Measurements from ENCODE around the gene OCRL.
"Not testable (repeated sequence)": the region's sequence is repeated elsewhere in the genome, so short reads cannot be mapped to it uniquely, and the experiment has no call there.

Gene OCRL

GRCh38 chrX:129531132-129531531 is 8.9 kb upstream of the OCRL start:
- H3K27ac ChIP-seq = no peak overlapping the region
- no peak overlapping the region for H3K4me3 ChIP-seq

- H3K4me3 ChIP-seq = no peak overlapping the region
- no peak overlapping the region for H3K27ac ChIP-seq
Observed at GRCh38 chrX:129534816-129535578, 5.1 kb upstream of the OCRL start.

GRCh38 chrX:129540722-129541184 is 694 bp downstream of the OCRL start:
- H3K4me3 ChIP-seq = peak overlapping the region; percentile 47 to 64 (median 57)
- peak overlapping the region in 20 of 21 experiments; percentile 39 to 90 (median 78) for H3K27ac ChIP-seq

GRCh38 chrX:129544780-129545179 is 4.7 kb downstream of the OCRL start:
- no peak overlapping the region for H3K27ac ChIP-seq
- no peak overlapping the region for H3K4me3 ChIP-seq

- no peak overlapping the region for H3K4me3 ChIP-seq
- no peak overlapping the region for H3K27ac ChIP-seq
Observed at GRCh38 chrX:129545408-129545807, 5.3 kb downstream of the OCRL start.

GRCh38 chrX:129549124-129549523 is 9.1 kb downstream of the OCRL start:
- Histone ChIP-seq H3K4me3 (no peak overlapping the region), H3K27ac (no peak overlapping the region)

GRCh38 chrX:129553619-129554288 is 13.7 kb downstream of the OCRL start:
- Histone ChIP-seq H3K27ac (no peak overlapping the region), H3K4me3 (no peak overlapping the region)

GRCh38 chrX:129554816-129555215 is 14.8 kb downstream of the OCRL start:
- not testable (repeated sequence) for H3K4me3 ChIP-seq, H3K27ac ChIP-seq

GRCh38 chrX:129556806-129557315 is 16.8 kb downstream of the OCRL start:
- no peak overlapping the region for H3K4me3 ChIP-seq
- no peak overlapping the region for H3K27ac ChIP-seq

GRCh38 chrX:129557844-129558480 is 17.9 kb downstream of the OCRL start:
- Histone ChIP-seq H3K27ac (no peak overlapping the region), H3K4me3 (no peak overlapping the region)

- Histone ChIP-seq H3K27ac (no peak overlapping the region), H3K4me3 (no peak overlapping the region)
Observed at GRCh38 chrX:129559783-129560182, 19.7 kb downstream of the OCRL start.

- H3K27ac ChIP-seq = no peak overlapping the region
Observed at GRCh38 chrX:129561453-129561852, 21.4 kb downstream of the OCRL start.

GRCh38 chrX:129564345-129564744 is 24.3 kb downstream of the OCRL start:
- not testable (repeated sequence) for H3K4me3 ChIP-seq, H3K27ac ChIP-seq

More at GRCh38 chrX:129561453-129561852, 21.4 kb downstream of the OCRL start:
- no peak overlapping the region for H3K4me3 ChIP-seq

- no peak overlapping the region for H3K4me3 ChIP-seq
- no peak overlapping the region for H3K27ac ChIP-seq
Observed at GRCh38 chrX:129565046-129565650, 25.1 kb downstream of the OCRL start.

- no peak overlapping the region for H3K4me3 ChIP-seq
- no peak overlapping the region for H3K27ac ChIP-seq
Observed at GRCh38 chrX:129566073-129566472, 26.0 kb downstream of the OCRL start.

- Histone ChIP-seq H3K27ac (no peak overlapping the region), H3K4me3 (no peak overlapping the region)
Observed at GRCh38 chrX:129568349-129568748, 28.3 kb downstream of the OCRL start.

GRCh38 chrX:129572422-129572821 is 32.4 kb downstream of the OCRL start:
- Histone ChIP-seq H3K4me3 (no peak overlapping the region), H3K27ac (no peak overlapping the region)

- not testable (repeated sequence) for H3K27ac ChIP-seq
Observed at GRCh38 chrX:129573652-129574051, 33.6 kb downstream of the OCRL start.

GRCh38 chrX:129574214-129574613 is 34.2 kb downstream of the OCRL start:
- H3K27ac ChIP-seq = no peak overlapping the region

More at GRCh38 chrX:129573652-129574051, 33.6 kb downstream of the OCRL start:
- not testable (repeated sequence) for H3K4me3 ChIP-seq

GRCh38 chrX:129576539-129576938 is 36.5 kb downstream of the OCRL start:
- Histone ChIP-seq H3K27ac (no peak overlapping the region), H3K4me3 (no peak overlapping the region)

More at GRCh38 chrX:129574214-129574613, 34.2 kb downstream of the OCRL start:
- no peak overlapping the region for H3K4me3 ChIP-seq
